Measurements from ENCODE around the gene DRC1.

Gene DRC1

GRCh38 chr2:26448651-26449050, 46.9 kb downstream of the DRC1 start:
- DNase-seq (ENCODE audit: low spot score): no peak

DNA sequence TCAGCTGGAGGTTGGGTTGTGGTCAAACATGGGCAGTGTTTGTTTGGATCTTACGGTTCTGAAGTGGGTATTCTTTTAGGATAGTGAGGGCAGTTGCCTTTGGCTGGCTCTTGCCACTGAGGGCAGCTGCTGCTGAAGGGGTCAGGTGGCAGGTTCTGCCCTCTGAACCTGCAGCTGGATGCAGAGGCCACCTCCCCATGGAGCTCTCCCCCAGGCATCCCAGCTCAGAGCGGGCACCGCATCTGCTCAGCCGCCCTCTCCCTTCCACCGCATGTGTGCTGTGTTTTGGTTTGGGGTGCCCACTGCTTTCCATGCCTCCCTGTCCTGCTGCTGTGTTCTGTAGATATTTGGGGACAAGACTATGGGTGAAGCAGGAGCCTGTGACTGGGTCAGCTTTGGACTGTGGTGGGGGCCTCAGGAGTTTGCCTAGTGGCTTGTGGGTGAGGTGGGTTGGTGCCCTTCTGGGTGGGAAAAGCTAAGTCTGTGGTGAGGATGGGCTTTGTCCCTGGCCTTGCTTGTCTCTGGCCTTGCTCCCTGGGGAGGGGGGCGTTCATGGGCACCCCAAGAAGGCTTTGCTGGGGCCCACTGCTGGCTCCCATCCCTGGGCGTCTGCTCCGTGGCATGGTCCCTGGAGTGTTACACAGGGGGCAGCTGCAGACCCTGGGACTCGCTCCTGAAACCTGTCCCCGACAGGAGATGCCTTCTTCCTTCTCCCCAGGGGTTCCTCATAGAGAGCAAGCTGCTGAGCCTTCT, 47.7 kb downstream of the DRC1 start:
- no peak for DNase-seq (ENCODE audit: low spot score)

DNA sequence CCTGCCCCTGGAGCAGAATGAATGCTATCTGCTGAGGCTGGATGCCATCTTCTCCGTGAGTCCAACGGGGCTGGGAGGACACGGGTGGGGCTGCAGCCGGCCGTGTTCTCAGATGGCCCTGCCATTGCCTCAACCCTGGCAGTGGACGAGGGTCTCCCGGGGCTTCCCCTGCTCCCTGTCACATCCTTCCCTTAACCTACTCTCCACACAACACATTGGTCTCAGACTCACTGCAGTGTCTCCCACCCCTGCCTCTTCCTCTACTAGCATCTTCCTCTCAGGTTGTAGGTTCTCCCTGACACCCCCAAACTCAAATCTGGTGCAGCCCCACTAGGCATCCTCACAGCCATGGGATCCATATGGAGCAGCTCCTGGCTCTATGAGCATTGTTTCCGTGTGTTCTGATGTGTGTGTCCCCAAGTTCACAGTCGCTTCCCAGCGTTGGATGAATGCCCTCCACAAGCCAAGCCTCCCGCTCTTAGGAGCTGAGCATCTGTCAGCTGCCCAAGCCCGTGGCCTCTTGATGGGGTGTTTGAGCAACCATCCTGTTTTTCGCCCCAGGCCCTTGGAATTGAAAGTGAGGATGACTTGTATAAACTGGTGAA, 48.4 kb downstream of the DRC1 start:
- DNase-seq (ENCODE audit: low spot score): no peak

- no peak for DNase-seq (ENCODE audit: low spot score)
Observed at GRCh38 chr2:26451700-26452099, 50.0 kb downstream of the DRC1 start.

DNA sequence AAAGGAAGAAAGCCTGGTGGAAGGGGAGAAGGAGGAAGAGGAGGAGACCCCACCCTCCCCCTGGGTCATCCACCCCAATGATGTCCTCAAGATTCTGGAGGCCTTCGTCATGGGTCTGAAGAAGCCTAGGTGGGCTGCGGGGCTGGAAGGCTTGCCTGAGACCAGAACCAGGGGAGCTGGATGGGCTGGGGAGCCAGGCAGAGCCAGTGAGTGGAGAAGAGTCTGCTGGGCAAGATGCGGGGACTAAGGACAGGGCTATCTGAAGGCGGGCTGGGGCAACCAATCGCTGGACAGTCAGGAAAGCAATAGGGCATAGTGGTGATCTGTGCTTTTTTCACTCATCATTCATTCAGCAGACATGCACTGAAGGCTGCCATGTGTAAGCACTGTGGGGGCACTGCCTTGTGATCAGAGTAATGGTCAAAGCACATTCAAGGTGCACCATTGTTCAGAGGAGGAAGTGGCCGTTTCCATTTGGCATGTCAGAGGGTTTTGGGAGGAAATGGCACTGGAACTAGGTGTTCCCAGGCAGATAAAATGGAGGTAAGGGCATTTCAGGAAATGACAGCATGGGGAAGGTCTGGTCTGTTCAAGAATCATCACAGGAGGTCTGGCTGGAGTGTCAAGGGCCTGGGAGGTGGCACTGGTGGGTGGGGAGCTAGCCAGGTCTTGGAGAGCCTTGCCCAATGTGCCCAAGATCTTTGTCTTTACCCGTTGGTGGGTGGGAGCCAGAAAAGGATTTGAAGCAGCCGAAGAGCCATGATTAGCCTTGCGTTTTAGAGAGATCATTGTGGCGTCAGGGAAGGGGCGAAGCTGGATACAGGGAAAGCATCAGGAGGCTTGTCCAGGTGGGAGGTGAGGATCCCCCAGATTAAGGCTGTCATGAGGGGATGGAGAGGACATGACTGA, 52.0 kb downstream of the DRC1 start:
- no peak for DNase-seq (ENCODE audit: low spot score)

DNA sequence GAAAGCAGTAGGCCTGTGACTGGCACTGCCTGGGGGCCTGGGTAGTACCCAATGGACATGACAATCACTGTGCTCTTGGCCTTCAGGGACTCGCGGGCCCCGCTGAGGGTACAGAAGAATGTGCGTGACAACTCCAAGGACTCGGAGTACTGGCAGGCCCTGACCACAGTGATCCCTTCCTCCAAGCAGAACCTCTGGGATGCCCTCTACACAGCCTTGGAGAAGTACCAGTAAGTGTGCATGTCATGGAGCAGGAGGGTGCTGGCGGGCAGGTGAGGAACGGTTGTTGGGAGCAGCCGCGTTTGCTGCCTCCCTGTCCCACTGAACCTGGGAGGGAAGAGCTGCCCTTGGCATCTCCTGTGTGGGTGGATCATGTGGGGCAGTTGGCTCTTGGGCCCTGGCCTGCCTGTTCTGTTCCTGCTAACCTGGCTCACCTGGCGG, 52.9 kb downstream of the DRC1 start:
- no peak for DNase-seq (ENCODE audit: low spot score)

- DNase-seq (ENCODE audit: low spot score): no peak
Observed at GRCh38 chr2:26455037-26455669, 53.4 kb downstream of the DRC1 start.

GRCh38 chr2:26455670-26456439, 54.1 kb downstream of the DRC1 start:
- DNase-seq (ENCODE audit: low spot score): no peak

GRCh38 chr2:26456440-26457250, 54.9 kb downstream of the DRC1 start:
- peak; percentile 27 for DNase-seq (ENCODE audit: low spot score)

DNA sequence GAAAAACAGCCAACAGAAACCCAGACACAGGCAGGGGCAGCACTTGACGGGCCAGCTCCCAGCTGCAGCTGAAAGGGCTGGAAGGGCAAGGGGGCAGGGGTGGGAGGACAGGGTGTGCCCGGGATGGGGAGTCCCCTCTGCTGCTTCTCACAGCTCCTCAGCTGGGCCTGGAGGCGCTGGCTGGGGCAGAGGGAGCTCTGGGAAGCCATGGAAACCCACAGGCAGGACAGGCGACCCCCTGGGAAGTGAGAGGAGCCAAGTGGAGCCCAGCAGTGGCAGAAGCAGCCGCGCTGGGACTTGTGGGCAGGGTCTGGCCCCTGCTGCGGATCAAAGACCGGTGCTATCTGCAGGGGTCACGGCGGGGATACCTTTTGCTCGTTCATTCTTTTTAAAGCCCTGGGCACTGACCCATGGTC, 55.5 kb downstream of the DRC1 start:
- no peak for DNase-seq (ENCODE audit: low spot score)

- DNase-seq (ENCODE audit: low spot score): no peak
Observed at GRCh38 chr2:26457695-26458364, 56.1 kb downstream of the DRC1 start.

DNA sequence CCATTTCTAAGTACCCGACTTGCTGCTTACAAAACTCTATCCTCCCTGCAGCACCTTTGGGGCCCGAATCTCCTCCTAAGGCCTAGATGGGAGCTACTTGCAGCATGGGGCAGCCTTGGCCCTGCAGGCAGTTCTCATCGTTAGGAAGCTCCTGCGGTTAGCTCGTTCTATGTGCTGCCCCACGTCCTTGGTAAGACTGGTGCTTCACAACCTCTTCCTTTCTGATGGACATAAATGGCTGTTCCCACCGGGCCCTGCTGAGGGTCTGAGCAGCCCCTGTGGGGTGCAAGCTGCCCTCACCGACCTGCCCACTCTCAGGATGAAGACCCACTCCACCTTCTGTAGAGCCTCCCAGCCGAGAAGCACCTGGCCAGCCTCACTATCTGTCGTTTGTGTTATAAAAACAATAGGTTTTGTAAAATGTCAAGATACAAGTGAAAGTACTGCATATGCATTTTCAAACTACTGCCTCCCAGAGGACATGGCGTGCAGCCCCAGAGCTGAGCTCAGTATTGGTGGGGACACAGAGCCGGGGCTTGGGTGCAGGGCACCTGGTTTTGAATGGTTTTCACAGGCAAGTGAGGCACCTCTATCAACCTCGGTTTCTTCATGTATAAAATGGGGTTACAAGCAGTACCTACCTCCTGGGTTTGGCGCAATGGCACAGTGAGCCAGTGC, 56.8 kb downstream of the DRC1 start:
- DNase-seq (ENCODE audit: low spot score): no peak

GRCh38 chr2:26459991-26460612, 58.4 kb downstream of the DRC1 start:
- DNase-seq (ENCODE audit: low spot score): no peak

DNA sequence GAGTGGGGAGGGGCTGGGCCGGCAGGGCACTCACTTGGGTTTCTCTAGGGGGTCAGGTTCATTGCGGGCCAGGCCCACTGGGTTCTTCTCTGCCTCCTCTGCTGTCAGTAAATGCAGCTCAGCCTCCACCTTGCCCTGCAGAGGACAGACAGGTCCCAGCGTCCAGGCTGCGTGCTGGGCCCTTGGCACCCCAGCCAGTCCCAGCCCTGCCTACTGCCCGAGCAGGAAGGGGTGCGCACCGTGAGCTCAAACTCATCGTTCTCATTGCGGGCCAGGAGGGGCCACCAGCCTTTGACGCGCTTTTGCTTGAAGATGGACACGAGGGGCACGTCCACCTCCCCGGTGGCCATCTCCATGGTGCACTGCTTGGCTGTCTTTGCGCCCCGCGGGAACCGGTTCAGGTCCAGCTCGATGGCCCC, 58.9 kb downstream of the DRC1 start:
- DNase-seq (ENCODE audit: low spot score): no peak

DNA sequence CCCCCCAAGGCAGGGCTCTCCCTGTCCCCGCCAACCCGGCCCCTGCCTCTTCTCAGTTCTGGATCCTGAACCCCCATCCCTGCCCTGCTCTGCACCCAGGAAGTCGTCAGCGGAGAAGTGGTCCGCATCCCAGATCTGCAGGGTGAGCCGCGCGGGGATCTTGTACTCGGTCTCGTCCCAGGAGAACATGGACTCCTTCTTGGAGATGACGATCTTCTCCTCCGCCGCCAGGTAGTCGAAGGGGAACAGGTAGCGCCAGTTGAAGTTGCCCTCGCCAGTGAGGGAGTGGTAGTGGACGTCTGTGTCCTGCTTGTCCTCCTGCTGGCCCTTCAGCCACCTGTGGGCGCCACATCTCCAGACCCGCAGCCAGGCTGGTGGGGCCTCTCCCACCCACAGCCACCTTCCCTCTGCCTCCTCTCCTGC, 59.9 kb downstream of the DRC1 start:
- DNase-seq (ENCODE audit: low spot score): no peak

GRCh38 chr2:26462100-26462499, 60.4 kb downstream of the DRC1 start:
- DNase-seq (ENCODE audit: low spot score): no peak

DNA sequence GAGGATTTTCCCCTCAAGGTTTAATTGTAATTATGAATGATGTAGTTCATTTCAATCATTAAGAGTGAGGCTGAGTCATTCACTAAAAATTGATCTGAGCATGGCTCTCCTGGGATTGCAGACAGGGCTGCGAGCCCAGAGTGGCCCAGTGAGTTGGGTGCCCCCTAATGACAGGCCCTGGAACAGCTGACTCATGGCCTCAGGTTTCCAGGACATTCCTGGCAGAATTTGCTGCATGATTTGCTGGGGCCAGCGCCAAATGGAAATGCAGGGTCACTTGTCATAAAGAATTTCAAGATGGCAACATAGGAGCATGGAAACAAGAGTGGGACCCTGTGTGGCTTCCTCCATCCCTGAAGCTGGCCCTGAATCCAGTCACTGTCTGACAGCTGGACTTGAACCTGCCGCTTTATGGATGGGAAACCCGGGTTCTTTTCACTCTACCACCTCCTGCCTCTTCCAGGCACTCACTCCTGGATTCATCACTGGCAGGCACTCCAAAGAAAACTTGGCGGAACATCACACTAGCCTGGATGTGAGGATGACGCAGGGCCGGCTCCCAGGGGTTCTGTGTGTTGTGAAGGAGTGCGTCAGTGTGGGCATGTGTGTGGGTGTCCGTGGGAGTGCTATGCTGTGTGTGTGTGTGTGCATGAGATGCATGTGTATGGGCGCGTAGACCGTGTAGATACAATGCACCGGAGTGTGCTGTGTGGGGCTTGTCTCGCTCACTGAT, 61.0 kb downstream of the DRC1 start:
- peak; percentile 17 for DNase-seq (ENCODE audit: low spot score)
